Immature natural killer cell (primary cell): ENCODE results near the gene NALCN. TPM values are rescaled to one million over a fixed set of nuclear protein-coding genes. Genes with fewer than 3 reads are reported as not detected.

Experiments
- DNase-seq, 3 donors: peaks; one replicate each; pipeline ENCODE4 v3.0.0; 2022; ENCODE audit warnings: mixed read lengths in 1 of 3
- H3K27ac Mint-ChIP-seq, 6 donors: one replicate each; pipeline ENCODE4 v1.8.0; 2020; ENCODE audit warnings: mixed read lengths in 6 of 6, mild to moderate bottlenecking in 5 of 6, inconsistent platforms in 4 of 6, moderate library complexity in 3 of 6
- H3K27me3 Mint-ChIP-seq, 3 donors: one replicate each; pipeline ENCODE4 v1.8.0; 2020 to 2021; ENCODE audit warnings: low read depth in 3 of 3, mild to moderate bottlenecking in 3 of 3, mixed read lengths in 3 of 3, moderate library complexity in 3 of 3, inconsistent platforms in 1 of 3
- H3K36me3 Mint-ChIP-seq, 3 donors: one replicate each; pipeline ENCODE4 v1.8.0; 2020; ENCODE audit warnings: mixed read lengths in 3 of 3, inconsistent platforms in 2 of 3, mild to moderate bottlenecking in 2 of 3
- H3K4me1 Mint-ChIP-seq, 2 donors: one replicate each; pipeline ENCODE4 v1.8.0; 2020; ENCODE audit warnings: inconsistent platforms in 2 of 2, mild to moderate bottlenecking in 2 of 2, mixed read lengths in 2 of 2, moderate library complexity in 1 of 2
- H3K4me3 Mint-ChIP-seq, 5 donors: one replicate each; pipeline ENCODE4 v1.8.0; 2020; ENCODE audit warnings: mild to moderate bottlenecking in 5 of 5, mixed read lengths in 5 of 5, inconsistent platforms in 3 of 5, moderate library complexity in 3 of 5
- H3K9me3 Mint-ChIP-seq, 6 donors: one replicate each; pipeline ENCODE4 v1.8.0; 2020; ENCODE audit warnings: mild to moderate bottlenecking in 6 of 6, mixed read lengths in 6 of 6, inconsistent platforms in 4 of 6, moderate library complexity in 3 of 6
- polyA plus RNA-seq, 3 donors: library from polyadenylated mRNA; unstranded; fragments of 300-500 nt; fragmentation: Illumina TruSeq; gene quantifications; one replicate each; pipeline ENCODE4 v1.2.3, GENCODE V29; 2021

Gene NALCN
- polyA plus RNA-seq, 3 donors from 2014 or later = not detected

- Mint-ChIP-seq H3K4me1 (no peaks in the 10 kb centered on the region), H3K4me3 (no peak overlapping the region), H3K27me3 (peaks cover 2 to 9% (median 7%) of the 10 kb centered on the region in 3 donors), H3K9me3 (peaks cover 0 to 3% (median 0%) of the 10 kb centered on the region in 6 donors), H3K36me3 (no peaks in the 10 kb centered on the region), H3K27ac (no peak overlapping the region)
- DNase-seq = no peak
Observed at GRCh38 chr13:101018720-101019119, 397.6 kb downstream of the NALCN start.

DNA sequence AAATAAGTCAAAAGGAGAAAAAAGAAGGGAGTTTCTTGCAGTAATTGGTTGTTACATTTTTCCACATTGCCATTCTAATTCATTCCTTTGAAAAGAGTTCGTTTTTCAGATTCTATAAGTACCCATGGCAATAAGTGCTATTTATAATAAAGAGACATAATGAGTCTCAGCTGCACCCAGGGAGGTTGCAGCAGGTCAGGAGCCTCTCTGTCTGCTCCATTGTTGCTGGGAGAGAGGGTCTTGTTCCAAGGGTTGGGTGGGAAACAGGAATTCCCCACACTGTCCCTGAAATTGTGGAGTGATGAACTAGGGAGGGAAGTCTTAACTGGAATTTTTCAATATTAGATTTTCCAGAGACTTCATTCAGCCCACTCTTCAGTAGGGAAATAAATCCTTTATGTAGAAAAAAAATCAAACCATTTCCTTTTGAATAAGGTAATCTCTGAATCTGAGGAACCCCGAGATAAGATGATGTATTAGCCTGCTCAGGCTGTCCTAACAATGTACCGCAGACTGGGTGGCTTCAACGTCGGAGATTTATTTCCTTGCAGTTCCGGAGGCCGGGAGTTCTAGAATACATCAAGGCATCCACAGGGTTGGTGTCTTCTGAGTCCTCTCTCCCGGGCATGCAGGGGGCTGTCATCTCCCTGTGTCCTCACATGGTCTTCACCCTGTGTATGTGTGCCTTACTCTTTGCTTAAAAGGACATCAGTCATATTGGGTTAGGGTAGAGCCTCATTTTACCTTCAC, 399.0 kb downstream of the NALCN start:
- H3K9me3 Mint-ChIP-seq = peaks cover 0 to 3% (median 0%) of the 10 kb centered on the region in 6 donors
- H3K27me3 Mint-ChIP-seq = peaks cover 2 to 12% (median 7%) of the 10 kb centered on the region in 3 donors
- H3K4me3 Mint-ChIP-seq = no peak overlapping the region
- no peaks in the 10 kb centered on the region for H3K36me3 Mint-ChIP-seq
- DNase-seq = no peak
- no peaks in the 10 kb centered on the region for H3K4me1 Mint-ChIP-seq
- H3K27ac Mint-ChIP-seq = no peak overlapping the region

- Mint-ChIP-seq H3K27me3 (peaks cover 2 to 12% (median 7%) of the 10 kb centered on the region in 3 donors), H3K4me1 (no peaks in the 10 kb centered on the region)
Observed at GRCh38 chr13:101016475-101016874, 399.8 kb downstream of the NALCN start.

DNA sequence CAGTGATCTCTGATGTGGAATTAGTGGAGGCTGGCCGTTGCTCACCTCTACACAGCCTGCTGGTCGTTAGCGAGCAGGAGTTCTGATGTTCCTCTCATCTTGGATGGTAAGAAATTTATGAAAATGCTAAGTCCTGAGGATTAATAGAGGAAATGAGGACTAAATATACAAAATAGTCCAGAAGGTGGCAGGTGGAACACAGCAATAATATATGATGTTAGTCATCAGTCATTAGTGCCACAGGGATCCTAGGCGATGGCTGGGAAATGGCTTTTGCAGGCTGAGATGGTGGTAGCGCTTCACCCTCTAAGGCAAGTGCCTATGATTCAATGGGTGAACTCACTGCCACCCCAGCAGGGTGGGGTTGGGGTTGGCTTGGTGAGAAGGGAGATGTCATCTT, 403.1 kb downstream of the NALCN start:
- no peak overlapping the region for H3K27ac Mint-ChIP-seq
- H3K4me3 Mint-ChIP-seq = no peak overlapping the region
- no peaks in the 10 kb centered on the region for H3K36me3 Mint-ChIP-seq
- peaks cover 0 to 2% (median 0%) of the 10 kb centered on the region in 6 donors for H3K9me3 Mint-ChIP-seq
- H3K4me1 Mint-ChIP-seq = no peaks in the 10 kb centered on the region
- peaks cover 0 to 8% (median 7%) of the 10 kb centered on the region in 3 donors for H3K27me3 Mint-ChIP-seq
- no peak for DNase-seq

More at GRCh38 chr13:101016475-101016874, 399.8 kb downstream of the NALCN start:
- Mint-ChIP-seq H3K9me3 (peaks cover 0 to 2% (median 0%) of the 10 kb centered on the region in 6 donors), H3K36me3 (no peaks in the 10 kb centered on the region), H3K27ac (no peak overlapping the region), H3K4me3 (no peak overlapping the region)
- no peak for DNase-seq

- Mint-ChIP-seq H3K27ac (no peak overlapping the region), H3K27me3 (peaks cover 0 to 4% (median 0%) of the 10 kb centered on the region in 3 donors), H3K4me1 (no peaks in the 10 kb centered on the region), H3K4me3 (no peak overlapping the region), H3K9me3 (peaks cover 0 to 2% (median 0%) of the 10 kb centered on the region in 6 donors), H3K36me3 (no peaks in the 10 kb centered on the region)
- no peak for DNase-seq
Observed at GRCh38 chr13:101010100-101010499, 406.2 kb downstream of the NALCN start.

GRCh38 chr13:101007245-101007644, 409.1 kb downstream of the NALCN start:
- no peaks in the 10 kb centered on the region for H3K4me1 Mint-ChIP-seq
- no peaks in the 10 kb centered on the region for H3K36me3 Mint-ChIP-seq
- H3K4me3 Mint-ChIP-seq = no peak overlapping the region
- H3K9me3 Mint-ChIP-seq = peaks cover 0 to 2% (median 0%) of the 10 kb centered on the region in 6 donors
- DNase-seq = no peak
- no peaks in the 10 kb centered on the region for H3K27me3 Mint-ChIP-seq
- no peak overlapping the region for H3K27ac Mint-ChIP-seq

Other genes with a start within 250 kb of the NALCN start
- not detected for gene ITGBL1, start 36.2 kb upstream of the NALCN start, polyA plus RNA-seq